GM19025 (cell line): ENCODE results near the gene NT5C3A.

Experiments
- ATAC-seq: cut with Tn5 transposase; IDR thresholded peaks from one replicate; pipeline ENCODE4 v1.9.1; 2021; ENCODE audit warnings: mild to moderate bottlenecking, low read depth, moderate library complexity; ENCODE audit not compliant: unreplicated experiment

Gene NT5C3A

DNA sequence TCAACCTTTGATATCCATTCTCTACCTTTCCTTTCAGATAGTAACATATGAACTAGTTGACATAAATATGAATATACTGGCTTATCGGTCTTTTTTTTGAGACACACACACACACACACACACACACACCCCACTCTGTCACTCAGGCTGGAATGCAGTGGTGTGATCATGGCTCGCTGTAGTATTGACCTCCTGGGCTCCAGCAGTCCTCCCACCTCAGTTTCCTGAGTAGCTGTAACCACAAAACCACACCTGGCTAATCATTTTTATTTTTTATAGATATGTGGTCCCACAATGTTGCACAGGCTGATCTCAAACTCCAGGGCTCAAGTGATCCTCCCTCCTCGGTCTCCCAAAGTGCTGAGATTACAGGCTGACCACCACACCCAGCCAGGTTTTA, 14.2 kb upstream of the NT5C3A start:
- ATAC-seq = no peak

DNA sequence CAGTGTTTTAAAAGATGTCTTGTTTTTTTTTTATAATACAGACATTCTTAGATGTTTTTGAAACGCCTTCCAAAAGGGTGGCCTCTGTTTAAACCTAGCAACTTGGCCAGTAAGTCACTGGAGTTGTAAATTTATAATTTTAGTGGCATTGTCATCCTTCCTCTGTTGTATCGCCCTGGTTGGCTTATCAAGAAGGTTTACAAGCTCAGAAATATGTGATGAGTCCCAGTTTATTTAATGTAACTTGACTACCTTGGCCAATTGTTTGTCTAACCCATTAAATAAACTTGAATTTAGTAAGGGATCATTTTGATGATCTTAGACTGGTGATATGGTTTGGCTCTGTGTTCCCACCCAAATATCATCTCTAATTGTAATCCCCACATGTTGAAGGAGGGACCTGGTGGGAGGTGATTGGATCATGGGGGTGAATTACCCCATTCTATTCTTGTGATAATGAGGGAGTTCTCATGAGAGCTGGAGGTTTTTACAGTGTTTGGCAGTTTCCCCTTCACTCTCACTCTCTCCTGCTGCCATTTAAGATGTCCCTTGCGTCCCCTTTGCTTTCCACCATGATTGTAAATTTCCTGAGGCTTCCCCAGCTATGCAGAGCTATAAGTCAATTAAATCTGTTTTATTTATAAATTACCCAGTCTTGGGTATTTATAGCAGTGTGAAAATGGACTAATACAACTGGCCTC, 13.4 kb upstream of the NT5C3A start:
- no peak for ATAC-seq

DNA sequence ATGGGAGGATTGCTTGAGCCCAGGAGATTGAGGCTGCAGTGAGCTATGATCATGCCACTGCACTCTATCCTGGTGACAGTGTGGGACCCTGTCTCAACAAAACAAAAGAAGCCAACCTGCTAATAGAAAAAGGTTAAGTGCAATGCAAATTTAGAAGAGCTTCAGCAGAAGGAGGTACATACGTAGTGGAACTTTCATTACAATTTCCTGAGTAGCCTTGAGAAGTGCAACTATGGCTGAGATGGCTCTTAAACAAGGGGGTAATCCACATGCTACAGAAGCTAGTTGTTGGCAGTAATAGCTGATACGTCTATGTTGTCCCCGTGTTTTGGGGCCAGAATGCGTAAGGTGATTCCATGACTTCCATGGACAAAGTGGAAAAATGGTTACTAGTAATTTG, 10.7 kb upstream of the NT5C3A start:
- no peak for ATAC-seq

DNA sequence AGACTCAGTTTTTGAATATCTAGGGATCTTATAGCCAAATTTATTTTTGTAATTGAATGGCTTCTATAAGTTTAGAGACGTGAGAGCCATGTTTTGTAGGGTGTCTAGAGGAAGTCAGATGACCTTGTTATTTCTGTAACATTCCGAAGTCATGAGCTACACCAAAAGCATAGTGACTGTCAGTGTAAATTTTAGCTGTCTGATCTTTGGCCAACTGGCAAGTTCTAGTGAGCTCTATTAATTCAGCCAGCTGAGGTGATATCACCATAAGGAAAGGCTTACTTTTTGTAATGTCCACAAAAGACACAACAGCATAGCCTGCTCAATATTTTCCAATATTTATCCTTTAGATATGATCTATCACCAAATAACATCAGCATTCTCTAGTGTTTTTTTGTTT, 9.9 kb upstream of the NT5C3A start:
- no peak for ATAC-seq

DNA sequence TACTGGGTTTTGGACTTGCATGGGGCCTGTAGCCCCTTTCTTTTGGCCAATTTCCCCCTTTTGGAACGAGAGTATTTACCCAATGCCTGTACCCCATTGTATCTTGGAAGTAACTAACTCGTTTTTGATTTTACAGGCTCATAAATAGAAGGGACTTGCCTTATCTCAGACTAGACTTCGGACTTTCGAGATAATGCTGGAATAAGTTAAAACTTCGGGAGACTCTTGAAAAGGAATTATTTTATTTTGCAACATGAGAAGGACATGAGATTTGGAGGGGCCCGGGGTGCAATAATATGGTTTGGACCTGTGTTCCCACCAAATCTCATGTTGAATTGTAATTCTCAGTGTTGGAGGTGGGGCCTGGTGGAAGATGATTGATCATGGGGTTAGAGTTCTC, 8.3 kb upstream of the NT5C3A start:
- ATAC-seq = no peak

DNA sequence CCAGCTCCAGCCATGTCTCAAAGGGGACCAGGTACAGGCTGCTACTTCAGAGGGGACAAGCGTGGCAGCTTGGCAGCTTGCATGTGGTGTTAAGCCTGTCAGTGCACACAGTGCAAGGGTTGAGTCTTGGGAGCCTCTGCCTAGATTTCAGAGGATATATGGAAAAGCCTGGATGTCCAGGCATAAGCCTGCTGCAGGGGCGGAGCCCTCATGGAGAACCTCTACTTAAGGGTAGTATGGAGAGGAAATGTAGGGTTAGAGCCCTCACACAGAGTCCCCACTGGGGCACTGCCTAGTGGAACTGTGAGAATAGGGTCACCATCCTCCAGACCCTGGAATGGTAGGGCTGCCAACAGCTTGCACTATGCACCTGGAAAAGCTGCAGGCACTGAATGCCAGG, 7.7 kb upstream of the NT5C3A start:
- ATAC-seq = no peak

DNA sequence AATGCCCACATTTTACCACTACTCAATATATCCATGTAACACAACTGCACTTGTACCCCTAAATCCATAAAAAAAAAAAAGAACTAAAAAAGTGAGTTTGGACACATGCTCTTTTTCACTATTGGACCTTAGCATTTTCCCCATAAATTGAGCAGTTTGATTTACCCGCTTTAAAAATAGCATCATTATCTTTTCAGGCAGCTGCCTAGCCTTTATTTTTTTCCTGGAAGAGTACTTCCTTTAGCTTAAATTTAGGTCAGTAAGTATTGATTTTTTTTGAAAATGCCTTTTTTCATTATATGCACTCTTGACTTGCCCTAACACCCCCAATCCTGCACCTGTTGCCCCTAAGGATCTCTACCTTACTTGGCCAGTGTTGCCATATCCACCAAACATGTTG, 5.3 kb upstream of the NT5C3A start:
- ATAC-seq = no peak

DNA sequence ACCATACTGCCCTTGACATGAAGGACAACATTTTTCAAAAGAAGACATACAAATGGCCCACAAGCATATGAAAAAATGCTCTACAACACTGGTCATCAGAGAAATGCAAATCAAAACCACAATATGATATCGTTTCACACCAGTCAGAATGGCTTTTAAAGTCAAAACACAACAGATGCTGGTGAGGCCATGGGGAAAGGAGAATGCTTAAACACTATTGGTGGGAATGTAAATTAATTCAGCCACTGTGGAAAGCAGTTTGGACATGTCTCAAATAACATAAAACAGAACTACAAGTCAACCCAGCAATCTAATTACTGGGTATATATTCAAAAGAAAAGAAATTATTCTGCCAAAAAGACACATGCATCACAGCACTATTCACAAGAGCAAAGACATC, 4.2 kb upstream of the NT5C3A start:
- no peak for ATAC-seq

DNA sequence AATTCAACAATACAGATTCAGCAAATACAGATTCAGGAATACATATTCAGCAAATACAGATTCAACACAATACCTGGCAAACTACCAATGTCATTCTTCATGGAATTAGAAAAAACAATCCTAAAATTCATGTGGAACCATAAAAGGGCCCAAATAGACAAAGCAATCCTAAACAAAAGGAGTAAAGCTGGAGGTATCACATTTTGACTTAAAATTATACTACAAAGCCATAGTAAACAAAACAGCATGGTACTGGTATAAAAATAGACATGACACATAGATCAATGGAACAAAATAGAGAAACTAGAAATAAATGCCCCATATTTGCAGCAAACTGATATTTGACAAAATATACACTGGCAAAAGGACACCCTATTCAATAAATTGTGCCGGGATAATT, 3.4 kb upstream of the NT5C3A start:
- ATAC-seq = no peak

DNA sequence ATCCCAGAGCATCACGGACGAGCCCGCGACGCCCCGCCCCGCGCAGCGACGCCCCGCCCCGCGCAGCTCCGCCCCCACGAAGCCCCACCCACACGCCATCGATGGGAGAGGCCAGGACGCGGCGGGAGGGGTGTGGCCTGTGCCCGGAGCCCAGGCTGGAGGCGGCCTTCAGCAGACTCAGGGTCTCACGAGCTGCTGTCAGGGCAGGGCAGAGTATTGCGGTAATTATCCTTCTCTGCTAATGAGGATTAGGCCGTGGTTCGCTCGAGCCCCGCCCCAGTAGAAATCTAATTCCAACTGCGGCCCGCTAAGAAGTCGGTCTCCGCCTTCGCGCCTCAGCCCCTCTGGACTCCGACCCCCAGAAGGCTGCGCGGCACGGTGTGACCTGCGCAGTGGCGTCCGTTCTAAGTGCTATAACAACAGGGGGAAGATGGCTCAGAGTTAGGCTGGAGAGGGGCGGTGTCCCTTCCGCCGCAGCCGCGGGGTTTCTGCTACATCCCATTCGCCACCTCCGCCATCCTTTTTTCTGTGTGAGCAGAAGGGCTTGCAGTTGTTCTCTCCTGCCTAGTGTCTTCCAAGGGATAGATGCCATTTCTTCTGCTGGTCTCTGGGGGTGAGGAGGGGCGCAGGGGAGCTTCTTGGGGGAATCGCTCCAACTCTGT, 337 bp upstream of the NT5C3A start:
- peak; percentile 90 for ATAC-seq

DNA sequence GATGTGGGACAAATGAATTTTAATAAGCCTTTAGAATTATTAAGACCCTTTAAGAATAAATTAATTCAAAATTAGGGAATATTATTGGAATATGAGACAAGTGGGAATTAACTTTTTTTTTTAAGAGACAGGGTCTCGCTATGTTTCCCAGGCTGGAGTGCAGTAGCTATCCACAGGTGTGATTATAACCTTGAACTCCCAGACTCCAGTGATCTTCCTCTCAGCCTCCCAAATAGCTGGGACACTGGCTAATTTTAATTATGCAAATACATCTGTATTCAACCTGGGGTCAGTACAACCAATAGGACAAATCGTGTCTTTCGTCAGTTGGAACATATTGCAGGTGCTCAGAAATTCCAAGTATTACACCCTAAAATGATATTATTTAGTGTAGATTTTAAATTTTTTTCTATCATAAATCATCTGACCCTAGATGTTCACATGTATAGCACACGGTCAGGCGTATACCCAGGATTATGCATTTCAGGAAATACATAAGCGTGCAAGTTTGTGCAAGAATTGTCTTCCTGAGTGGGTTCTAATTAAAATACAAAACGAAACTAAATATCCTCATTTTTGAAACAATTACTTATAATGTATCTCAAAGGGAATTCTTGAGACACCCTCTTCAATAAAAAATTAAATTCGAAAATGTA, 1.2 kb downstream of the NT5C3A start:
- ATAC-seq = no peak

DNA sequence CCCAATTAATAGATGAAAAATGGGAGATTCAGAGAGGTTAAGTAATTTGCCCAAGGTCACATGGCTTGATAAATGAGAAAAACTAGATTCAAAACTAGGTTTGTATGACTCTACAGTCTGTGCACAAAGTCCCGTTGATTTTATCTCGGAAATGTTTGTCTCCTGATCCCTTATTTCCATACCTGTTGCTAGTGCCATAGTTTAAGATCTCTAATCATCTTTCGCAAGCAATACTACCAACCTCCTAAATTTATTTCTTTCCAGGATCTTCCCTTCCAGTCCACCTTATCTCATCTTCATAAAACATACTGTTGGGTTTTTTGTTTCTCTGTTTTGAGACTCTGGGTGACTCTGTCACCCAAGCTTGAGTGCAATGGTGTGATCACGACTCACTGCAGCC, 2.9 kb downstream of the NT5C3A start:
- no peak for ATAC-seq

DNA sequence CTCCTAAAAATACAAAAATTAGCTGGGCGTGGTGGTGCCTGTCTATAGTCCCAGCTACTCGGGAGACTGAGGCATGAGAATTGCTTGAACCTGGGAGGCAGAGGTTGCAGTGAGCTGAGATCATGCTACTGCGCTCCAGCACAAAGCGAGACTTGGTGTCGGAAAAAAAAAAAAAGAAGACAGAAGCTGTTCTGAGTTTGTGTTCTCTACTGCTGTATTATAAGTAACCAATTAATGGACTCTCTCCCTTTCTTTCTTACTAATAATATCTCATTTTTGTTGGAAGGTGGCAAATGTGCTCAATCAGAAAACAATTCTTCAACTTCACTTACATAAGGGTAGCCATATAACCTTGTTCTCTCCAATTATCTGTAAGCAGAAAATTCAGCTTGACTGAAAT, 7.4 kb downstream of the NT5C3A start:
- ATAC-seq = no peak

DNA sequence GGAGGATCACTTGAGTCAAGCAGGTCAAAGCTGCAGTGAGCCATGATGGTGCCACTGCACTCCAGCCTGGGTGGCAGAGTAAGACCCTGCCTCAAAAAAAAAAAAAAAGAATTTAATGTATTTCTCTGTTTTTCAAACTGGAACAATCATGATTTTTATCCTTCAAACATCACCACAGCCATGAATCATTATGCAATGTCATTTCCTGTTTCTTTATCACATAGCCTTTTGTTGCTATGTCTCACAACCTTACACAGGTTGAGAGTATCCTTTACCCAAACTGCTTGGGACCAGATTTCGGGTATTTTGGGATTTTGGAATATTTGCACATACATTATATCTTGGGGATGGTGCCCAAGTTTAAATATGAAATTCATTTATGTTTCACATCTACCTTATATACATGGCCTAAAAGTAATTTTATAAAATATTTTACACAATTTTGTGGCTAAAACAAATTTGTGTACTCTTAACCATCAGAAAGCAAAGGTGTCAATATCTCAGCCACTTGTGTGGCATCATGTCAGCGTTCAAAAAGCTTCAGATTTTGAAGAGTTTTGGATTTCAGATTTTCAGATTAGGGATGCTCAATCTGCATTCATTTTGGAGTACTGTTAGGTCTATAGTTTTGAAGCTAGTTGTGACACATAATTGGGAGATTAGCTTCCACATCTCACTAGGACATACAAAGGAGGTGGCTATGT, 8.2 kb downstream of the NT5C3A start:
- ATAC-seq = no peak

DNA sequence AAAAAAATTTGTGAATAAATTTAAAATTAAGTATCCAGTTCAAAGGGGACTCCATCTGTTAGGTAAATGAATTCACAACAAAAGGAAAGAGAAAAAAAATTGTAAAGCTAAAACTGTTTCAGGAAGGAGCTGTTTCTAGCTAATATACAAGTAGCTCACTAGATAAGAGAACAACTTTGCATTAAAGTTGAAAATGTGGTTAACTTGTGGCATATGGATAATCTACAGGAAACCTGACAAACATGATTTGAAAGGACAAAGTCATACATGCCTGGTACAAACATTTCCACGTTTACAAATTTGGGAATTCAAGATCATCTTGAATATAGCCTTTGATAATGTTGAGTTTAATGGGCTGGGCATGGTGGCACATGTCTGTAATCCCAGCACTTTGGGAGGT, 8.9 kb downstream of the NT5C3A start:
- no peak for ATAC-seq

DNA sequence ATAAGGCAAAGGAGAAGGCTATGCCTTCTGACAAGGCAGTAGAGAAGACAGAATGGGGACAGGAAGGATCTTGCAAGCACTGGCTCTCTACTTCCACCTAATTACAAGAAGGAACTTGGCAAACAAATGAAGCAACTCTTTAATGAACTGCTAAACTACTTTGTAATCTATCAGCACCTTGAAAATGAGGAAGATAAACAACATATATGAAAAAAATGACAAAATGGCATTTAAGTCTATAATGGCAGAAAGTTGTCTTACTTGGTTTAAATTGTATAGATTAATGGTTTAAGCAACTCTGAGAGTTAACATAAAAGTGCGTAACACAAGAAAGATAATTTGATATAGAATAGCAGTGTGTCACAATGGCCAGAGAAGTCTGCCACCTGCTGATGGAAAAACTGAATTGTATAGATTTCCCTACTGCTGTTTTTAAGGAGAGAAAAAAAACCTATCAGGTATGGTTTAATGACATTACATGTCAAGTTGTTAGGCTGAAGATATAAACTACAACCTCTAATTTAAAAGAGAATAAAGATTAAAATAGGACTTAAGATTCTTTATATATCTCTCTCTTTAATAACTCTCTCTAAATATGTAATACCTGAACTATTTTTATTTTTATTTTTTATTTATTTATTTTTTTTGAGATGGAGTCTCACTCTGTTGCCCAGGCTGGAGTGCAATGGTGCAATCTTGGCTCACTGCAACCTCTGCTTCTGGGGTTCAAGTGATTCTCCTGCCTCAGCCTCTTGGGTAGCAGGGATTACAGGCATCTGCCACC, 11.8 kb downstream of the NT5C3A start:
- no peak for ATAC-seq

DNA sequence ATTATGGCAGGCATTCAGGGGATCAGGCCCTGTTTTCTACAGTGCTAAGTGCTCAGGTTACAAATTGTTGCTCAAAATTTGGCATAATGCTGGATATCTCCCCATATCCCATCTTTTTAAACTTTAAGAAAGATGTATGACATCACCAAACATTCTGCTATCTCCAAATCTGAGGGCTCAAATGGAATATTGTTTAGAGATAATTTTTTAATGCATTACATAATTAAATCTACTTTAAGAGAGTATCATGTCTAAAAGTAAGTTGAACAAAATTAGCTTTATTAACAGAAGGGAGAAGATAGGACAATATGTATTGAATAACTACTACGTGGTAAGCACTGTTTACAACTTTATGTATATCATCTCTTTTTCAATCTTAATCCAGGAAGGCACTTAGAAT, 13.9 kb downstream of the NT5C3A start:
- no peak for ATAC-seq

DNA sequence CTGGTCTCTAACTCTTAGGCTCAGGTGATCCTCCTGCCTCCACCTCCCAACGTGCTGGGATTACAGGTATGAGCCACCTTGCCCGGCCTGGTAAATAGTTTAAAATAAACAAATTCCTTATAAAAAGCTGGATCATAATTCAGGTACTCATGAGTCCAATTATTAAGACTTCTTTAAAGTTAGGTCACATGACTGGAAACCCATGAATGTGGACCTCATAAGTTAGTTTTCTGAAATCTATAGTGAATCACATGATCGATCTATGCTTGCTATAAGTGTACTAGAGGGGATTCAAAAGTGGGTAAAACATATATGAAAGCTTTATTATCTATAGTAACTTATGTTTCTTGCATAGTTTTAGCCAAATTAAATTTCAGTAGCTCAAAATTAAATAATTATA, 14.3 kb downstream of the NT5C3A start:
- ATAC-seq = no peak

DNA sequence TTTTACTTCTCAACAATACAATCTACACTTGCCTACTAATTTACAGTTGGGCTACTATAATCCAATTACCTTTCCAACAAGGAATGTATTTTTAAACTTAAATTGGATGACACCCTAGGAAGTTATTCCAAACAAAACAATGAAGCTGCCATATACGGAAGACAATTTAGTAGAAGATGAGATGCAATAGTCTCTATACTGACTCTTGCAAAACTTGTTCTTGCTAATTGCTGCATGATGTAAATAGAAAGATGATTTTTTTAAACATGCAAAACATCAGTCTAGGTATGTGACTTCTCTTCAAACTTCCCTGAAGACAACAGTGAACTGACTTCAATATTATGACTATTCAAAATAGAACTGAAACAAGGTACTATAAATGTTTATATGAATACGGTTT, 17.6 kb downstream of the NT5C3A start:
- no peak for ATAC-seq

DNA sequence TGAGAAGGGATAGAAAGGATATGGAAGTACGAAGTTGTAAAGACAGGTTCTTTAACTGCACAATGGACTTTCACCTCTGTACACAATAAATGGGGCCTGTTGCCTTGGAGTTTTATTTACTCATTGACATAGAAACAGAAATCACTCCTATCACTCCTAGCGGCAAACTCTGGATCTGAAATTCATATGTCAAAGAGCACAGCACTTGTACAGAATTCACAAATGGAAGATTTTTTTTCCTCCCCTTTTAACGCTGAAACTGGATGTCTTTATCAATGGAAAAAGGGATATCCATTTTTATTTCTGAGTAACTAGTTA, 18.2 kb downstream of the NT5C3A start:
- ATAC-seq = no peak
